WTC11 (cell line): ENCODE results near the gene HHAT. TPM values are rescaled to one million over a fixed set of nuclear protein-coding genes. Genes with fewer than 3 reads are reported as not detected.

Source experiments
- ATAC-seq: fragments of 200-7000 bp; cut with Tn5 transposase; 2 replicates; pipeline ENCODE4 v1.10.0; 2021; ENCODE audit warnings: mild to moderate bottlenecking, moderate library complexity
- CTCF ChIA-PET: fragments of 300-600 bp; sonication (Branson Sonifier 250); formaldehyde crosslinking; loops from one replicate; lab custom pipeline; 2021; ENCODE audit warnings: antibody characterized with exemption; lab: Charles Lee
- POLR2A ChIA-PET: fragments of 350-600 bp; sonication (Branson Sonifier 250); formaldehyde crosslinking; loops from one replicate; lab custom pipeline; 2021; ENCODE audit warnings: antibody characterized with exemption; lab: Charles Lee
- DNase-seq: peaks from one replicate; pipeline ENCODE4 v3.0.0; 2021; ENCODE audit warnings: low spot score
- H3K27ac Mint-ChIP-seq: 2 replicates; pipeline ENCODE4 v1.8.0; 2021; ENCODE audit warnings: mixed read lengths
- H3K27me3 Mint-ChIP-seq: 2 replicates; pipeline ENCODE4 v1.8.0; 2021; ENCODE audit warnings: low read depth, mild to moderate bottlenecking, moderate library complexity, mixed read lengths
- H3K36me3 Mint-ChIP-seq: 2 replicates; pipeline ENCODE4 v1.8.0; 2021; ENCODE audit warnings: mixed read lengths
- H3K4me1 Mint-ChIP-seq: 2 replicates; pipeline ENCODE4 v1.8.0; 2022; ENCODE audit warnings: mixed read lengths
- H3K4me3 Mint-ChIP-seq: 2 replicates; pipeline ENCODE4 v1.8.0; 2021; ENCODE audit warnings: mild to moderate bottlenecking, moderate library complexity, mixed read lengths
- H3K9me3 Mint-ChIP-seq: 2 replicates; pipeline ENCODE4 v1.8.0; 2021; ENCODE audit warnings: mixed read lengths
- ARID4B ChIP-seq: sonication (generic); formaldehyde crosslinking; IDR thresholded peaks from 2 replicates; pipeline ENCODE4 v1.8.0; 2023; ENCODE audit warnings: missing genetic modification reagents, mild to moderate bottlenecking, borderline replicate concordance
- FOXP1 ChIP-seq: sonication (generic); formaldehyde crosslinking; IDR thresholded peaks from 2 replicates; pipeline ENCODE4 v1.8.0; 2022; ENCODE audit warnings: missing genetic modification reagents, mild to moderate bottlenecking, moderate library complexity, borderline replicate concordance
- GABPB1 ChIP-seq: sonication (generic); formaldehyde crosslinking; IDR thresholded peaks from 2 replicates; pipeline ENCODE4 v1.8.1; 2023; ENCODE audit warnings: mild to moderate bottlenecking, missing genetic modification reagents
- IRF1 ChIP-seq: sonication (generic); formaldehyde crosslinking; IDR thresholded peaks from 2 replicates; pipeline ENCODE4 v1.8.0; 2023; ENCODE audit warnings: missing genetic modification reagents
- NFATC4 ChIP-seq: fragments of 250-450 bp; sonication (Bioruptor Pico); IDR thresholded peaks from 2 replicates; pipeline ENCODE4 v1.9.0; 2021; ENCODE audit warnings: mild to moderate bottlenecking
- NFYB ChIP-seq: sonication (generic); formaldehyde crosslinking; conservative IDR thresholded peaks from 2 replicates; pipeline ENCODE4 v1.8.0; 2022; ENCODE audit warnings: low read depth, missing genetic modification reagents
- NR3C1 ChIP-seq: sonication (generic); formaldehyde crosslinking; conservative IDR thresholded peaks from 2 replicates; pipeline ENCODE4 v1.8.1; 2023; ENCODE audit warnings: low read depth, mild to moderate bottlenecking, missing genetic modification reagents
- PRRX2 ChIP-seq: fragments of 250-450 bp; sonication (Bioruptor Pico); IDR thresholded peaks from 2 replicates; pipeline ENCODE4 v1.8.0; 2021; ENCODE audit warnings: mild to moderate bottlenecking
- TCF7 ChIP-seq: sonication (generic); formaldehyde crosslinking; IDR thresholded peaks from 2 replicates; pipeline ENCODE4 v1.8.0; 2022; ENCODE audit warnings: mild to moderate bottlenecking, low read depth, missing genetic modification reagents, moderate library complexity
- TP53 ChIP-seq: sonication (generic); formaldehyde crosslinking; IDR thresholded peaks from 2 replicates; pipeline ENCODE4 v1.8.1; 2023; ENCODE audit warnings: mild to moderate bottlenecking, missing genetic modification reagents
- ZMAT4 ChIP-seq: fragments of 250-450 bp; sonication (Bioruptor Pico); IDR thresholded peaks from 2 replicates; pipeline ENCODE4 v1.9.0; 2021; ENCODE audit warnings: mild to moderate bottlenecking
- ZNF232 ChIP-seq: sonication (generic); formaldehyde crosslinking; IDR thresholded peaks from 2 replicates; pipeline ENCODE4 v1.8.0; 2022; ENCODE audit warnings: mild to moderate bottlenecking, missing genetic modification reagents
- ZNF396 ChIP-seq: fragments of 250-450 bp; sonication (Bioruptor Pico); IDR thresholded peaks from 2 replicates; pipeline ENCODE4 v1.8.0; 2021; ENCODE audit warnings: mild to moderate bottlenecking, moderate library complexity, borderline replicate concordance
- ZNF423 ChIP-seq: fragments of 250-450 bp; sonication (Bioruptor Pico); IDR thresholded peaks from 2 replicates; pipeline ENCODE4 v2.1.2; 2022; ENCODE audit warnings: mild to moderate bottlenecking, moderate library complexity
- ZNF425 ChIP-seq: fragments of 250-450 bp; sonication (Bioruptor Pico); conservative IDR thresholded peaks from 2 replicates; pipeline ENCODE4 v1.9.0; 2021; ENCODE audit warnings: mild to moderate bottlenecking
- ZNF532 ChIP-seq: fragments of 250-450 bp; sonication (Bioruptor Pico); IDR thresholded peaks from 2 replicates; pipeline ENCODE4 v1.9.0; 2021; ENCODE audit warnings: mild to moderate bottlenecking, borderline replicate concordance
- ZSCAN18 ChIP-seq: fragments of 250-450 bp; sonication (Bioruptor Pico); IDR thresholded peaks from 2 replicates; pipeline ENCODE4 v2.1.2; 2022; ENCODE audit warnings: mild to moderate bottlenecking, moderate library complexity
- total RNA-seq: library from RNA; stranded (reverse); gene quantifications from 3 replicates; pipeline ENCODE4 v1.2.3, GENCODE V29; 2021

Gene HHAT
- total RNA-seq, 1 experiment from 2014 or later = 0.39 TPM

GRCh38 chr1:210413951-210414350, 85.2 kb downstream of the HHAT start:
- POLR2A ChIA-PET = no interaction called here
- Mint-ChIP-seq H3K36me3 (peaks cover 2% of the 10 kb centered on the region; the same call in 1 of the 2 replicates), H3K4me3 (no peak overlapping the region), H3K27ac (no peak overlapping the region), H3K4me1 (peaks cover 21% of the 10 kb centered on the region), H3K27me3 (peaks cover 4% of the 10 kb centered on the region; the same call in 1 of the 2 replicates), H3K9me3 (peaks cover 19% of the 10 kb centered on the region)
- ATAC-seq (no peak), DNase-seq (no peak)
- CTCF ChIA-PET = interaction anchor here (0.7 kb wide), 1 partner anchor 78 kb away, joined by 3 read pairs; no protein-coding TSS in a partner anchor
- TF ChIP-seq ZNF396 (no peak), ZMAT4 (CRISPR knock-in tag) (no peak), NFATC4 (no peak)

GRCh38 chr1:210415846-210416448, 87.2 kb downstream of the HHAT start:
- CTCF ChIA-PET = interaction anchor here (0.5 to 2.1 kb wide), 15 partner anchors 9 to 1098 kb away, joined by 3 to 18 read pairs (median 4); partner anchors contain the start of gene KCNH1
- peaks cover 24% of the 10 kb centered on the region for H3K4me1 Mint-ChIP-seq
- no peak for DNase-seq

GRCh38 chr1:210416681-210417080, 88.0 kb downstream of the HHAT start:
- peaks cover 19% of the 10 kb centered on the region for H3K9me3 Mint-ChIP-seq
- H3K27ac Mint-ChIP-seq = peak overlapping the region; percentile 2; the same call in 1 of the 2 replicates
- H3K27me3 Mint-ChIP-seq = peaks cover 4% of the 10 kb centered on the region; the same call in 1 of the 2 replicates
- H3K36me3 Mint-ChIP-seq = peaks cover 2% of the 10 kb centered on the region; the same call in 1 of the 2 replicates
- H3K4me1 Mint-ChIP-seq = peaks cover 24% of the 10 kb centered on the region
- no peak overlapping the region for H3K4me3 Mint-ChIP-seq
- CTCF ChIA-PET = interaction anchor here (0.5 to 2.1 kb wide), 16 partner anchors 10 to 719 kb away, joined by 3 to 18 read pairs (median 4); partner anchors contain the start of gene KCNH1
- POLR2A ChIA-PET = no interaction called here
- DNase-seq (no peak), ATAC-seq (no peak)
- TF ChIP-seq ZSCAN18 (no peak), IRF1 (CRISPR knock-in tag) (no peak), NR3C1 (CRISPR knock-in tag) (no peak), NFYB (no peak), NFATC4 (no peak), ZNF532 (CRISPR knock-in tag) (no peak), ZNF425 (no peak), TCF7 (no peak), GABPB1 (CRISPR knock-in tag) (no peak), ARID4B (CRISPR knock-in tag) (no peak), PRRX2 (CRISPR knock-in tag) (no peak), ZNF232 (no peak), FOXP1 (CRISPR knock-in tag) (no peak)

More at GRCh38 chr1:210415846-210416448, 87.2 kb downstream of the HHAT start:
- H3K27ac Mint-ChIP-seq = no peak overlapping the region
- H3K27me3 Mint-ChIP-seq = peaks cover 4% of the 10 kb centered on the region; the same call in 1 of the 2 replicates
- no peak overlapping the region; the same call in 1 of the 2 replicates for H3K4me3 Mint-ChIP-seq
- peaks cover 19% of the 10 kb centered on the region for H3K9me3 Mint-ChIP-seq
- POLR2A ChIA-PET = no interaction called here
- peak; percentile 91 for ATAC-seq
- H3K36me3 Mint-ChIP-seq = peaks cover 2% of the 10 kb centered on the region; the same call in 1 of the 2 replicates
- peak; percentile 90 for TF ChIP-seq ZNF423 (CRISPR knock-in tag)
- TF ChIP-seq TP53 = no peak
